Measurements from ENCODE around the gene C17orf114.

DNA sequence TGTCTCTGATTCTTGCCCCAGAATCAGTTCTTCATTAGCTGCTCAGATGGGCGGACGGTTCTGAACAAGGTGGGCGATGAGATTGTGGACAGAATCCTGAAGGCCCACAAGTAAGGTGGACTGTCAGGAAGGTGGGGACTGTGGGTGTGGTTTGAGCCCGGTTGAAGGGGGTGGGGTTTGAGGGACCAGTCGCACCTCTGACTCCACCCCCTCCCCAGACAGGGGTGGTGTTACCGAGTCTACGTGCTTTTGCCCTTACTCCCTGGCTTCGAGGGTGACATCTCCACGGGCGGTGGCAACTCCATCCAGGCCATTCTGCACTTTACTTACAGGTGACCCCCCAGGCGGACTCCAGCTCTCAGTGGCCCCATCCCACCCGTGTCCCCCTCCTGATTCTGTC, 16.1 kb upstream of the C17orf114 start:
- TF ChIP-seq, protein P1, sequence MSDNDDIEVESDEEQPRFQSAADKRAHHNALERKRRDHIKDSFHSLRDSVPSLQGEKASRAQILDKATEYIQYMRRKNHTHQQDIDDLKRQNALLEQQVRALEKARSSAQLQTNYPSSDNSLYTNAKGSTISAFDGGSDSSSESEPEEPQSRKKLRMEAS (IDR thresholded peaks at IDR 0.05; ENCODE audit: low read depth, low read length), result no peak
- TF ChIP-seq, protein P2, sequence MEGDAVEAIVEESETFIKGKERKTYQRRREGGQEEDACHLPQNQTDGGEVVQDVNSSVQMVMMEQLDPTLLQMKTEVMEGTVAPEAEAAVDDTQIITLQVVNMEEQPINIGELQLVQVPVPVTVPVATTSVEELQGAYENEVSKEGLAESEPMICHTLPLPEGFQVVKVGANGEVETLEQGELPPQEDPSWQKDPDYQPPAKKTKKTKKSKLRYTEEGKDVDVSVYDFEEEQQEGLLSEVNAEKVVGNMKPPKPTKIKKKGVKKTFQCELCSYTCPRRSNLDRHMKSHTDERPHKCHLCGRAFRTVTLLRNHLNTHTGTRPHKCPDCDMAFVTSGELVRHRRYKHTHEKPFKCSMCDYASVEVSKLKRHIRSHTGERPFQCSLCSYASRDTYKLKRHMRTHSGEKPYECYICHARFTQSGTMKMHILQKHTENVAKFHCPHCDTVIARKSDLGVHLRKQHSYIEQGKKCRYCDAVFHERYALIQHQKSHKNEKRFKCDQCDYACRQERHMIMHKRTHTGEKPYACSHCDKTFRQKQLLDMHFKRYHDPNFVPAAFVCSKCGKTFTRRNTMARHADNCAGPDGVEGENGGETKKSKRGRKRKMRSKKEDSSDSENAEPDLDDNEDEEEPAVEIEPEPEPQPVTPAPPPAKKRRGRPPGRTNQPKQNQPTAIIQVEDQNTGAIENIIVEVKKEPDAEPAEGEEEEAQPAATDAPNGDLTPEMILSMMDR (IDR thresholded peaks at IDR 0.05; ENCODE audit: low read depth, low read length), result no peak
- no peak for TF ChIP-seq POLR2A (IDR thresholded peaks at IDR 0.05; ENCODE audit: extremely low read depth, insufficient read length)
- no peak for TF ChIP-seq MYC (IDR thresholded peaks at IDR 0.05; ENCODE audit: low read depth, low read length)

Data from NB4 (cell line).